A549 (cell line): ENCODE results near the gene USP3. TPM values are rescaled to one million over a fixed set of nuclear protein-coding genes. Genes with fewer than 3 reads are reported as not detected.

Source experiments
- ATAC-seq, 2 experiments: fragments of 200-7000 bp in 1 of 2; fragments of >200 bp in 1 of 2; cut with Nextera tagmentation in 1 of 2; cut with Tn5 transposase in 1 of 2; 3 replicates each; pipeline versions ENCODE4 v1.8.0 to v1.9.1; 2018 to 2020; ENCODE audit warnings: mild to moderate bottlenecking in 1 of 2, moderate library complexity in 1 of 2
- CTCF ChIA-PET: fragments of 300-600 bp; sonication (Branson Sonifier 250); formaldehyde crosslinking; extraction: SDS; loops from one replicate; lab custom pipeline; 2021; ENCODE audit warnings: antibody characterized with exemption, inconsistent platforms; lab: Yijun Ruan, JAX
- POLR2A ChIA-PET: fragments of 350-600 bp; formaldehyde crosslinking; extraction: SDS; loops from one replicate; lab custom pipeline; 2021; ENCODE audit warnings: antibody characterized with exemption, inconsistent platforms; lab: Yijun Ruan, JAX
- DNase-seq, 2 experiments: peaks; one replicate each; pipeline versions ENCODE4 v3.0.0 to v3.0.0-alpha.2; 2011 to 2016; ENCODE audit warnings: low read depth in 1 of 2, low spot score in 1 of 2
- FAIRE-seq: peaks from 2 replicates; lab custom pipeline; 2011; peaks lifted over from hg19 to GRCh38; lab: Jason Lieb, UNC
- H3K27ac ChIP-seq, 2 experiments: fragments of >200 bp; sonication (Bioruptor Twin); formaldehyde crosslinking; 3 replicates each; pipeline ENCODE4 v1.5.1; 2016 to 2017
- H3K4me1 ChIP-seq: fragments of >200 bp; sonication (Bioruptor Twin); formaldehyde crosslinking; 3 replicates; pipeline ENCODE4 v1.6.1; 2016
- H3K4me2 ChIP-seq: fragments of >200 bp; sonication (Bioruptor Twin); formaldehyde crosslinking; 3 replicates; pipeline ENCODE4 v1.6.1; 2016
- H3K4me3 ChIP-seq: fragments of >200 bp; sonication (Bioruptor Twin); formaldehyde crosslinking; 3 replicates; pipeline ENCODE4 v1.5.1; 2016
- H3K9me3 ChIP-seq: fragments of >200 bp; sonication (Bioruptor Twin); formaldehyde crosslinking; 3 replicates; pipeline ENCODE4 v1.6.1; 2016
- ATOH8 ChIP-seq: fragments of 250-450 bp; sonication (Bioruptor Pico); IDR thresholded peaks from 2 replicates; pipeline ENCODE4 v1.5.0; 2020; ENCODE audit warnings: low read depth, mild to moderate bottlenecking, moderate library complexity
- BHLHE40 ChIP-seq: IDR thresholded peaks from 2 replicates; pipeline ENCODE4 v1.6.1; 2012; ENCODE audit warnings: low read depth, low read length, inconsistent platforms
- CEBPB ChIP-seq, 2 experiments: fragments of >200 bp in 1 of 2; sonication (Bioruptor Twin) in 1 of 2; formaldehyde crosslinking in 1 of 2; IDR thresholded peaks; 2 replicates each; pipeline ENCODE4 v1.6.1; 2012 to 2016
- EHF ChIP-seq: fragments of 250-450 bp; sonication (Bioruptor Pico); IDR thresholded peaks from 2 replicates; pipeline ENCODE4 v1.5.0; 2020; ENCODE audit warnings: mild to moderate bottlenecking
- FOXS1 ChIP-seq: fragments of 250-450 bp; sonication (Bioruptor Pico); IDR thresholded peaks from 2 replicates; pipeline ENCODE4 v1.5.0; 2020; ENCODE audit warnings: mild to moderate bottlenecking, moderate library complexity
- HDAC2 ChIP-seq: fragments of 200-600 bp; sonication (generic); IDR thresholded peaks from 2 replicates; pipeline ENCODE4 v1.6.1; 2016
- HOXB13 ChIP-seq: fragments of 250-450 bp; sonication (Bioruptor Pico); IDR thresholded peaks from 2 replicates; pipeline ENCODE4 v1.5.0; 2020; ENCODE audit warnings: low read depth, mild to moderate bottlenecking, moderate library complexity
- HOXB5 ChIP-seq: fragments of 250-450 bp; sonication (Bioruptor Pico); IDR thresholded peaks from 2 replicates; pipeline ENCODE4 v1.5.0; 2020; ENCODE audit warnings: mild to moderate bottlenecking, moderate library complexity
- KDM5A ChIP-seq: fragments of 200-600 bp; sonication (generic); IDR thresholded peaks from 2 replicates; pipeline ENCODE4 v1.6.1; 2016; ENCODE audit warnings: antibody characterized with exemption, mild to moderate bottlenecking
- MAX ChIP-seq: IDR thresholded peaks from 2 replicates; pipeline ENCODE4 v1.6.1; 2012
- MAZ ChIP-seq: fragments of 150-350 bp; IDR thresholded peaks from 2 replicates; pipeline ENCODE4 v1.6.1; 2014; ENCODE audit warnings: antibody characterized with exemption, low read depth, low read length, borderline replicate concordance
- MYC ChIP-seq: IDR thresholded peaks from 2 replicates; pipeline ENCODE4 v1.6.1; 2012; ENCODE audit warnings: mild to moderate bottlenecking, inconsistent platforms, low read length, improper control_type of control experiment, borderline replicate concordance
- NFE2L2 ChIP-seq: fragments of 150-350 bp; conservative IDR thresholded peaks from 2 replicates; pipeline ENCODE4 v1.6.1; 2014; ENCODE audit warnings: low read length
- NPAS2 ChIP-seq: fragments of 250-450 bp; sonication (Bioruptor Pico); IDR thresholded peaks from 2 replicates; pipeline ENCODE4 v1.8.0; 2022; ENCODE audit warnings: mild to moderate bottlenecking, moderate library complexity, borderline replicate concordance
- RAD21 ChIP-seq, 2 experiments: fragments of >200 bp in 1 of 2; sonication (Bioruptor Twin) in 1 of 2; formaldehyde crosslinking in 1 of 2; IDR thresholded peaks in 1 of 2; conservative IDR thresholded peaks in 1 of 2; 2 replicates in 1 of 2; 3 replicates in 1 of 2; pipeline ENCODE4 v1.6.1; 2012 to 2018; ENCODE audit warnings: inconsistent platforms in 1 of 2
- SREBF2 ChIP-seq: fragments of 450-650 bp; IDR thresholded peaks from 2 replicates; pipeline ENCODE4 v1.6.1; 2014; ENCODE audit warnings: mild to moderate bottlenecking, moderate library complexity
- USF2 ChIP-seq: fragments of 450-650 bp; IDR thresholded peaks from 2 replicates; pipeline ENCODE4 v1.6.1; 2014; ENCODE audit warnings: antibody characterized with exemption
- ZFP36 ChIP-seq: fragments of 450-650 bp; IDR thresholded peaks from 2 replicates; pipeline ENCODE4 v1.6.1; 2014; ENCODE audit warnings: borderline replicate concordance; ENCODE audit not compliant: partially characterized antibody
- ZNF302 ChIP-seq: fragments of 250-450 bp; sonication (Bioruptor Pico); IDR thresholded peaks from 2 replicates; pipeline ENCODE4 v1.9.0; 2021; ENCODE audit warnings: inconsistent platforms, mild to moderate bottlenecking, moderate library complexity
- WGBS: methylation state at CpG from one replicate; pipeline ENCODE4 v1.1.6; 2017; ENCODE audit errors: missing lambda C conversion rate; 5-methylcytosine and 5-hydroxymethylcytosine counted together
- polyA plus RNA-seq, 4 experiments: library from polyadenylated mRNA; depleted of rRNA in 3 of 4; stranded (reverse); fragments of >200 nt; fragmentation: RNase III in 1 of 4; extraction: RNeasy Plus Mini Kit Qiagen cat#74134 plus additional on column Dnase treatment in 1 of 4; gene quantifications; 2 replicates in 3 of 4; 3 replicates in 1 of 4; pipeline ENCODE4 v1.2.3, GENCODE V29; 2011 to 2017
- TF ChIP-seq, protein P1 (sequence below): fragments of 150-350 bp; IDR thresholded peaks from 2 replicates; pipeline ENCODE4 v1.6.1; 2014; ENCODE audit warnings: low read depth, mild to moderate bottlenecking, low read length
- TF ChIP-seq, protein P2 (sequence below): fragments of >200 bp; sonication (Bioruptor Twin); formaldehyde crosslinking; IDR thresholded peaks from 2 replicates; pipeline ENCODE4 v1.6.1; 2016

The USP3 gene
- polyA plus RNA-seq, 2 of the 4 experiments (the other 2 are of a cell fraction), result 41.8 to 99.1 TPM

- Histone ChIP-seq H3K4me2 (no peak overlapping the region), H3K27ac (no peak overlapping the region), H3K4me1 (peaks cover 17% of the 10 kb centered on the region), H3K4me3 (no peak overlapping the region), H3K9me3 (no peaks in the 10 kb centered on the region)
- ChIA-PET POLR2A (no interaction called here), CTCF (interaction anchor here (0.8 to 7.8 kb wide), 4 partner anchors 12 to 115 kb away, joined by 3 to 53 read pairs (median 8); partner anchors contain the start of gene FBXL22)
- no peak for TF ChIP-seq RAD21 (conservative IDR thresholded peaks at IDR 0.05 in 1 of 2, IDR thresholded peaks at IDR 0.05 in 1 of 2)
- no peak for TF ChIP-seq ZFP36
- no peak for DNase-seq
- no peak for ATAC-seq
- FAIRE-seq, result no peak
Observed at GRCh38 chr15:63582179-63582578, 77.8 kb downstream of the USP3 start.

- H3K4me3 ChIP-seq, result no peak overlapping the region
- FAIRE-seq (no peak), DNase-seq (peak in 1 of 2 experiments; percentile 34), ATAC-seq (peak; percentile 38 to 54)
- WGBS, result 63% methylated on average over 2 of the region's 2 CpGs
- no peak for TF ChIP-seq SREBF2
- no peak overlapping the region for H3K4me2 ChIP-seq
- CTCF ChIA-PET, result interaction anchor here (0.6 to 7.8 kb wide), 3 partner anchors 16 to 572 kb away, joined by 3 to 53 read pairs (median 4); partner anchors contain the start of gene FBXL22
- no peak overlapping the region for H3K27ac ChIP-seq
- POLR2A ChIA-PET, result no interaction called here
- H3K4me1 ChIP-seq, result peaks cover 24% of the 10 kb centered on the region
- no peaks in the 10 kb centered on the region for H3K9me3 ChIP-seq
Observed at GRCh38 chr15:63582718-63583426, 78.5 kb downstream of the USP3 start.

- CTCF ChIA-PET, result interaction anchor here (1.3 kb wide), 2 partner anchors 13 to 105 kb away, joined by 3 to 5 read pairs; no protein-coding TSS in a partner anchor
- peaks cover 28% of the 10 kb centered on the region for H3K4me1 ChIP-seq
- TF ChIP-seq MYC (no peak), ZNF302 (CRISPR knock-in tag) (no peak), MAZ (no peak), NFE2L2 (no peak), KDM5A (no peak), EHF (no peak), ATOH8 (CRISPR knock-in tag) (no peak), USF2 (no peak), MAX (no peak), HOXB13 (CRISPR knock-in tag) (no peak), HDAC2 (no peak), BHLHE40 (no peak), FOXS1 (CRISPR knock-in tag) (no peak), HOXB5 (CRISPR knock-in tag) (no peak), NPAS2 (CRISPR knock-in tag) (no peak), CEBPB (IDR thresholded peaks at IDR 0.05) (no peak)
- TF ChIP-seq, protein P1, sequence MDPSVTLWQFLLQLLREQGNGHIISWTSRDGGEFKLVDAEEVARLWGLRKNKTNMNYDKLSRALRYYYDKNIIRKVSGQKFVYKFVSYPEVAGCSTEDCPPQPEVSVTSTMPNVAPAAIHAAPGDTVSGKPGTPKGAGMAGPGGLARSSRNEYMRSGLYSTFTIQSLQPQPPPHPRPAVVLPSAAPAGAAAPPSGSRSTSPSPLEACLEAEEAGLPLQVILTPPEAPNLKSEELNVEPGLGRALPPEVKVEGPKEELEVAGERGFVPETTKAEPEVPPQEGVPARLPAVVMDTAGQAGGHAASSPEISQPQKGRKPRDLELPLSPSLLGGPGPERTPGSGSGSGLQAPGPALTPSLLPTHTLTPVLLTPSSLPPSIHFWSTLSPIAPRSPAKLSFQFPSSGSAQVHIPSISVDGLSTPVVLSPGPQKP, result no peak
- TF ChIP-seq, protein P2, sequence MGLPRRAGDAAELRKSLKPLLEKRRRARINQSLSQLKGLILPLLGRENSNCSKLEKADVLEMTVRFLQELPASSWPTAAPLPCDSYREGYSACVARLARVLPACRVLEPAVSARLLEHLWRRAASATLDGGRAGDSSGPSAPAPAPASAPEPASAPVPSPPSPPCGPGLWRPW, result no peak
- peak overlapping the region; percentile 54 for H3K4me2 ChIP-seq
- POLR2A ChIA-PET, result no interaction called here
- FAIRE-seq, result no peak
- peak in 1 of 2 experiments; percentile 60; a peak in 3 of 6 replicates for ATAC-seq
- peak overlapping the region; percentile 8 to 37; a peak in 2 of 6 replicates for H3K27ac ChIP-seq
- H3K9me3 ChIP-seq, result no peaks in the 10 kb centered on the region
- H3K4me3 ChIP-seq, result no peak overlapping the region
- peak in 1 of 2 experiments; percentile 35 for DNase-seq
- 96% methylated on average over 5 of the region's 5 CpGs for WGBS
Observed at GRCh38 chr15:63586790-63587189, 82.4 kb downstream of the USP3 start.
